Glomerular visceral epithelial cell (primary cell): ENCODE results near the gene ATG4A.

Experiments used
- DNase-seq: peaks from one replicate; pipeline ENCODE4 v3.0.0-alpha.2; 2016; ENCODE audit errors: extremely low spot score

Gene ATG4A

GRCh38 chrX:108091264-108091877 is at the start of gene ATG4A, which contains the start of gene PSMD10:
Gene ATG4A, plus strand, starts transcription at chrX:108091778. Its CDS starts 49 bp downstream, at chrX:108091827.
Gene PSMD10, minus strand, starts transcription at chrX:108091542. Its CDS starts 22 bp downstream, at chrX:108091520.
- peak; percentile 93 for DNase-seq

GRCh38 chrX:108044554-108045256 is 46.9 kb upstream of the ATG4A start, which contains the start of gene VSIG1:
Gene VSIG1, plus strand, starts transcription at chrX:108045065. Its CDS starts 66 bp downstream, at chrX:108045131.
- no peak for DNase-seq

- DNase-seq, result no peak
These were observed 41.9 kb upstream of the ATG4A start for GRCh38 chrX:108049649-108050048.

GRCh38 chrX:108053218-108053617 is 38.4 kb upstream of the ATG4A start:
- no peak for DNase-seq

GRCh38 chrX:108055546-108055945 is 36.0 kb upstream of the ATG4A start:
- DNase-seq, result no peak

- no peak for DNase-seq
These were observed 31.8 kb upstream of the ATG4A start for GRCh38 chrX:108059801-108060200.

- DNase-seq, result no peak
These were observed 27.6 kb upstream of the ATG4A start for GRCh38 chrX:108064001-108064400.

GRCh38 chrX:108064613-108065012 is 27.0 kb upstream of the ATG4A start:
- DNase-seq, result no peak

- no peak for DNase-seq
These were observed 23.5 kb upstream of the ATG4A start for GRCh38 chrX:108068121-108068520.

GRCh38 chrX:108070891-108071290 is 20.7 kb upstream of the ATG4A start:
- DNase-seq, result peak; percentile 67

- peak; percentile 1 for DNase-seq
These were observed 20.0 kb upstream of the ATG4A start for GRCh38 chrX:108071578-108071977.

- DNase-seq, result peak; percentile 74
These were observed 18.8 kb upstream of the ATG4A start for GRCh38 chrX:108072746-108073145.

GRCh38 chrX:108081110-108081509 is 10.5 kb upstream of the ATG4A start:
- no peak for DNase-seq

GRCh38 chrX:108087792-108088191 is 3.8 kb upstream of the ATG4A start:
- no peak for DNase-seq

- no peak for DNase-seq
These were observed 3.1 kb upstream of the ATG4A start for GRCh38 chrX:108088511-108088910.

- peak; percentile 11 for DNase-seq
These were observed 901 bp upstream of the ATG4A start for GRCh38 chrX:108090491-108091263.

GRCh38 chrX:108091878-108092291 is 307 bp downstream of the ATG4A start:
- DNase-seq, result no peak

GRCh38 chrX:108097380-108097779 is 5.8 kb downstream of the ATG4A start:
- no peak for DNase-seq

- DNase-seq, result no peak
These were observed 13.9 kb downstream of the ATG4A start for GRCh38 chrX:108105473-108105872.

- no peak for DNase-seq
These were observed 23.0 kb downstream of the ATG4A start for GRCh38 chrX:108114541-108114940.

- no peak for DNase-seq
These were observed 26.4 kb downstream of the ATG4A start for GRCh38 chrX:108117988-108118387.

- no peak for DNase-seq
These were observed 29.7 kb downstream of the ATG4A start for GRCh38 chrX:108121291-108121690.
